HG03196 (cell line): ENCODE measurements around the gene MAGEA12.
"Not testable (repeated sequence)": the region's sequence is repeated elsewhere in the genome, so short reads cannot be mapped to it uniquely, and the experiment has no call there.

ENCODE experiments used
- ATAC-seq: cut with Tn5 transposase; IDR thresholded peaks from one replicate; pipeline ENCODE4 v1.9.1; 2021; ENCODE audit not compliant: unreplicated experiment

MAGEA12 gene

GRCh38 chrX:152733261-152733975 is at the start of gene MAGEA12, which contains the start of gene CSAG1:
MAGEA12 (plus strand) TSS chrX:152733757; CDS start chrX:152736162, 2,405 bp downstream.
CSAG1 (minus strand) TSS chrX:152733721; CDS start chrX:152732460, 1,261 bp downstream.
- ATAC-seq = no peak

- not testable (repeated sequence) for ATAC-seq
These were observed 35.3 kb upstream of the MAGEA12 start, which contains the start of gene MAGEA3 for GRCh38 chrX:152697952-152698931. MAGEA3 (plus strand) TSS chrX:152698794; CDS start chrX:152700833, 2,039 bp downstream.

GRCh38 chrX:152700390-152700789 is 33.2 kb upstream of the MAGEA12 start:
- not testable (repeated sequence) for ATAC-seq

GRCh38 chrX:152706500-152706899 is 27.1 kb upstream of the MAGEA12 start:
- not testable (repeated sequence) for ATAC-seq

- ATAC-seq = not testable (repeated sequence)
These were observed 24.4 kb upstream of the MAGEA12 start, which contains the start of gene CSAG2 for GRCh38 chrX:152709173-152709572. CSAG2 (minus strand) TSS chrX:152709273; CDS start chrX:152709112, 161 bp downstream.

GRCh38 chrX:152713195-152713594 is 20.4 kb upstream of the MAGEA12 start:
- ATAC-seq = not testable (repeated sequence)

- not testable (repeated sequence) for ATAC-seq
These were observed 19.5 kb upstream of the MAGEA12 start, which contains the start of gene MAGEA2B for GRCh38 chrX:152713815-152714787. MAGEA2B (plus strand) TSS chrX:152714628; CDS start chrX:152717107, 2,479 bp downstream.

- ATAC-seq = no peak
These were observed 8.1 kb upstream of the MAGEA12 start for GRCh38 chrX:152725409-152725808.

GRCh38 chrX:152734143-152734858 is 744 bp downstream of the MAGEA12 start:
- not testable (repeated sequence) for ATAC-seq

GRCh38 chrX:152735101-152735500 is 1.5 kb downstream of the MAGEA12 start:
- no peak for ATAC-seq

- ATAC-seq = no peak
These were observed 2.4 kb downstream of the MAGEA12 start for GRCh38 chrX:152735860-152736511.

- not testable (repeated sequence) for ATAC-seq
These were observed 3.0 kb downstream of the MAGEA12 start for GRCh38 chrX:152736528-152736927.

GRCh38 chrX:152738560-152738959 is 5.0 kb downstream of the MAGEA12 start:
- no peak for ATAC-seq

- not testable (repeated sequence) for ATAC-seq
These were observed 20.4 kb downstream of the MAGEA12 start, which contains the start of gene MAGEA2 for GRCh38 chrX:152753686-152754650. MAGEA2 (minus strand) TSS chrX:152753842; CDS start chrX:152751363, 2,479 bp downstream.

- not testable (repeated sequence) for ATAC-seq
These were observed 21.3 kb downstream of the MAGEA12 start for GRCh38 chrX:152754871-152755270.

- not testable (repeated sequence) for ATAC-seq
These were observed 25.4 kb downstream of the MAGEA12 start, which contains the start of gene CSAG3 for GRCh38 chrX:152758918-152759317. CSAG3 (plus strand) TSS chrX:152759218.

GRCh38 chrX:152759544-152759943 is 26.0 kb downstream of the MAGEA12 start:
- ATAC-seq = not testable (repeated sequence)
